Activated CD4-positive, alpha-beta T cell treated with anti-CD3 and anti-CD28 coated beads, Interleukin-2, Interleukin-6, amounts not matched to agents 100 ng/mL and 50 ng/mL, durations not matched to agents 16 hours and 8 hours (primary cell): ENCODE measurements around the gene CNOT6.

Source experiments
- DNase-seq: peaks from one replicate; pipeline ENCODE4 v3.0.0-alpha.2; 2020

Gene CNOT6

DNA sequence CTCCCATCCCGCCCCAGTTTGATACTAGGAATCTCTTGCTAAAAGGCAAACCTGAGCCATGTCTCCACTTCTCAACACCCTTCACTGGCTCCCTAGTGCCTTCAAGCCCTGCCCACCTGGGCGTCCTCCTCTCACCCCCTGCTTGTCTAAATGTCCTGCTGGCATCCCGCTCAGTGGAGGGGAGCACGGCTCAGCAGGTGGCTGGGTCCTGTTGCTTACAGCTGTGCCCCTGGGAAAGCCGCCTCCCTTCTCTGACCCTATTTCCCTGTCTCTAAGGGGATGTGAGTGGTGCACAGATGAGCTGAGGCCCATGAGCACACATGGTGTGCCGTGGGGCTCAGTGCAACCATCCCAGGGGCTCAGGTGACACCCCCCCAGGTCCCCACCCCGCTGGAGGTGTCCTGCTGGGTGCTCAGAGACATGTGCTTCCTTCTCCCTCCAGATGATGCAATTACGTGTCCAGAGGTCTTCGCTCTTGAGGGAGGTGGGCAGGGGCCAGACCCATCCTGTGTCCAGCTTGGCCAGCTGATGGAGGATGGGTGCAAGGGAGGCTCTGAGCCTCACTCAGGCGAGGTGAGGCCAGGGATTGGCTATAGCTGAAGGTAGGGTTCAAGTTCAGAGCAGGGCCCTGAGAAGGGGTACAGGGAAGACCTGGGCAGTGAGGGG is 131.1 kb downstream of the CNOT6 start:
- DNase-seq = no peak

DNA sequence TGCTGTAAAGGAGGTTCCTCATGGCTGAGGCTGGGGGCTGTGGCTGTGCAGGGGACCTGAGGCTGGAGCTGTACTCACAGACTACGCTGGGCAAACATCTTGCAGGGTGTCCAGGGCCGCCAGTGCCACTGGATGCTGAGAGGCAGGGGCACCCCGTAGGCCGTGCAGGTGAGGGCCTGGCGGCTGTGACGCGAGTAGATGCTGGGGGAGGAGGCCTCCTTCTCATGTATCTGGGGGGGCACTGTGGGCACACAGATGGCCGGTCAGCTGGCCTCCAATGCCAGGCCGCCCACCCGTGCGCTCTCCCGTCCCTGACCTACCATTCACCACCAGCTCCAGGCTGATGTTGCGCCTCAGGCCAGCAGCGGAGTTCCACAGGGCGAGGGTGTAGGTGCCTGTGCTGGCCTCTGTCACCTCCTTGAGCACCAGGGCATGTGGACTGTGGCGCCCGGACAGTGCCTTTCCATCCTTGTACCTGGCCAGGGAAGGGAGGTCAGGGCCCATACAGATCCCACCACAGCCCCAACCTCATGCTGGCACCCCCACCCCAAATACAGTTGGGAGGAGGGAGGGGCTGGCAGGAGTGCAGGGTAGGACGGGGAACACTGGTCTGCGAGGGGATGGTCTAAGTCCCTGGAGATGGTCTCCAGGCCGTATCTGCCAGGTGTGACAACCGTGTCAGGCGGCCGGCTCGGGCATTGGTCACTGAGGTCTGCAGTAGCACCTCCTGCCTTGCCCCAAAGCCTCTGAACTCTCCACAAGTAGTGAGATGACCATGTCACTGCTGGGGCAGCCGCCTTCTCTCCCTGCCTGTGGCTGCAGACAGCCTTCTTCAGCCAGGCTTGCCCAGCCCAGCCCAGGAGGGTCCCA is 131.8 kb downstream of the CNOT6 start:
- DNase-seq = no peak

DNA sequence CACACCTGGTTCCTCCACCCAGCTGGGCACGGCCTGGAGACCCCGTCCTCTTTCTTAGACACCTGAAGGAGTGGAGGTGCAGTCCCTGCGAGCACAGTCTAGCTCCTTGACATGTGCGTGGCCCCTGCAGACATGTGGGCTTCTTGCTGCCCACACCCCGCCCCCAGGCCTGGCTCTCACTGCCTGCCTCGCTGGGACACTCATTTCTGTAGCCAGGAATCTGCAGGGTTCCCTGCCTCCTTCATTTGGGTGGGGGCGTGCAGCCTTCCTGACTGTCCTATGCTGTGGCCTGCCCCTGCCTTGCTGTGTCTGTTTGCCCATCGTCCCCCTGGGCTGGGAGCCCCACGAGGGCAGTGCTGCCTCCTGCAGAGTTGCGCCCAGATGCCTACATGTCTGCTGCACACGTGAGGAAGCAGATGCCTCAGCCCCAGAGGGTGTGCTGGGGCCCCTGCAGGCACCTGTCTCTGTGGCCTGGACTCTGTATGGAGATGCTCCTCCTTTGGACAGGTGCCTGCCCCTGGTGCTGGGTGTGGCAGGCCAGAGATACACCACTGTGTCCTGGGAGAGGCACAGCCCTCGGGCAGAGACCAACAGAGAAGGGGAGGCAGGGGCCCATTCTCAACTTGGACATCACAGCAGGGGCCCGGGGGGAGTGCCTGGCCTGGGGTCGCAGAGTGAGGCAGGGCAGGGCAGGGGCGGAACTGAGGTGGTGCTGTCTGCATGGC is 132.6 kb downstream of the CNOT6 start:
- DNase-seq = no peak

GRCh38 chr5:180627386-180628120 is 133.4 kb downstream of the CNOT6 start:
- DNase-seq = no peak
